Fibroblast of mammary gland (primary cell): ENCODE measurements around the gene MYL6.

Experiments
- DNase-seq: peaks from one replicate; pipeline ENCODE4 v3.0.0-alpha.2; 2010; ENCODE audit warnings: low read depth
- H3K4me3 ChIP-seq: 2 replicates; pipeline ENCODE4 v1.5.1; 2011; ENCODE audit warnings: low read depth, mild to moderate bottlenecking, low read length, moderate library complexity; ENCODE audit not compliant: control insufficient read depth
- CTCF ChIP-seq: conservative IDR thresholded peaks from 2 replicates; pipeline ENCODE4 v1.5.1; 2011; ENCODE audit warnings: low read depth, low read length, inconsistent platforms; ENCODE audit not compliant: control insufficient read depth, insufficient read depth

The MYL6 gene

GRCh38 chr12:56152132-56152755 is 5.9 kb upstream of the MYL6 start, which contains the start of gene MYL6B:
MYL6B (plus strand) TSS chr12:56152587; CDS start chr12:56153919, 1,332 bp downstream.
- peak within 1 kb of the TSS; percentile 81 for H3K4me3 ChIP-seq
- no peak for TF ChIP-seq CTCF
- DNase-seq: peak; percentile 90

GRCh38 chr12:56152756-56153677 is 5.1 kb upstream of the MYL6 start:
- no peak for TF ChIP-seq CTCF
- H3K4me3 ChIP-seq: peak overlapping the region; percentile 81
- no peak for DNase-seq

GRCh38 chr12:56153678-56154065 is 4.5 kb upstream of the MYL6 start:
- TF ChIP-seq CTCF: no peak
- no peak for DNase-seq
- H3K4me3 ChIP-seq: no peak overlapping the region

- no peak for TF ChIP-seq CTCF
- no peak for DNase-seq
- H3K4me3 ChIP-seq: no peak overlapping the region
Observed at GRCh38 chr12:56154246-56154771, 3.9 kb upstream of the MYL6 start.

- no peak overlapping the region for H3K4me3 ChIP-seq
- no peak for TF ChIP-seq CTCF
- DNase-seq: no peak
Observed at GRCh38 chr12:56154818-56155217, 3.3 kb upstream of the MYL6 start.

GRCh38 chr12:56155256-56155845 is 2.8 kb upstream of the MYL6 start:
- TF ChIP-seq CTCF: no peak
- H3K4me3 ChIP-seq: no peak overlapping the region
- no peak for DNase-seq

GRCh38 chr12:56156464-56157200 is 1.5 kb upstream of the MYL6 start:
- H3K4me3 ChIP-seq: peak overlapping the region; percentile 100
- peak; percentile 54 for DNase-seq
